ENCODE data around the gene SLC38A2. TPM values are rescaled to one million over a fixed set of nuclear protein-coding genes. Genes with fewer than 3 reads are reported as not detected.

SLC38A2 gene
- total RNA-seq, 1 experiment from 2014 or later: 381 TPM

DNA sequence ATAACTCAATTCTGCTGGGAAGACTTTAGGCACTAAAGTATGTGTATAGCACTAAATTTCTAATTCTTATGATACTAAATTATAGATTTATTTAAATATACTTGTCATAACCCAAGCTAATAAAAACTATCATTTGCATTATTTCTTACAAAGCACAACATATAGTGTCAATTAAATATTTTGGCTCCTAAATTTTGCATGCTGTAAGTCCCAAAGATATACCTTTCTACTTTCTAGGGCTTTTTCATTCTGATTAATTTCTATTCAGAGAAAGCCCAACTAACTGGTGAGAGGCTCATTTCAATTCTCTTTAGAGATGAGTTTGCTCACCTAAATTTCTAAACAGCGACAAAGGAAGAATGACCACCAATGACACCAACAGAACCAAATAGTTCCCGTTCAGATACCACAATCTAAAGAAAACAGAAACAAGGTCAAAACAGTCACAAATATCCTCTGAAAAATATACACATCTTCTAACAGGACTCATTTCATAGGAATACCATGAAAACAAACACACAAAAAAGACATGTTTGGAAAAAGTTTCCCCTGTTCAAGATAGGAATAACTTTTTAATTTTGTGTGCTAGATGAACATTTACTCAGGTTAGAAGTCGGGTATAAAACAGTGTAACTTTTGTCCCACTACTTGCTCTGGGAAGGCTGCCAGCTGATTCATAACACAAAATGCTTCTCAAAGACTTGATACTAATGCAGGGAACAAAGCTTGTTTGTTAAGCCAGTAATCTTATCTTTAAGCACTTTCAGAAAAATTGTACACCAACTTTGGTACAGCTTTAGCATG lies 7.6 kb downstream of the SLC38A2 start (continued):
- TF ChIP-seq, protein P1, sequence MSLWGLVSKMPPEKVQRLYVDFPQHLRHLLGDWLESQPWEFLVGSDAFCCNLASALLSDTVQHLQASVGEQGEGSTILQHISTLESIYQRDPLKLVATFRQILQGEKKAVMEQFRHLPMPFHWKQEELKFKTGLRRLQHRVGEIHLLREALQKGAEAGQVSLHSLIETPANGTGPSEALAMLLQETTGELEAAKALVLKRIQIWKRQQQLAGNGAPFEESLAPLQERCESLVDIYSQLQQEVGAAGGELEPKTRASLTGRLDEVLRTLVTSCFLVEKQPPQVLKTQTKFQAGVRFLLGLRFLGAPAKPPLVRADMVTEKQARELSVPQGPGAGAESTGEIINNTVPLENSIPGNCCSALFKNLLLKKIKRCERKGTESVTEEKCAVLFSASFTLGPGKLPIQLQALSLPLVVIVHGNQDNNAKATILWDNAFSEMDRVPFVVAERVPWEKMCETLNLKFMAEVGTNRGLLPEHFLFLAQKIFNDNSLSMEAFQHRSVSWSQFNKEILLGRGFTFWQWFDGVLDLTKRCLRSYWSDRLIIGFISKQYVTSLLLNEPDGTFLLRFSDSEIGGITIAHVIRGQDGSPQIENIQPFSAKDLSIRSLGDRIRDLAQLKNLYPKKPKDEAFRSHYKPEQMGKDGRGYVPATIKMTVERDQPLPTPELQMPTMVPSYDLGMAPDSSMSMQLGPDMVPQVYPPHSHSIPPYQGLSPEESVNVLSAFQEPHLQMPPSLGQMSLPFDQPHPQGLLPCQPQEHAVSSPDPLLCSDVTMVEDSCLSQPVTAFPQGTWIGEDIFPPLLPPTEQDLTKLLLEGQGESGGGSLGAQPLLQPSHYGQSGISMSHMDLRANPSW (CRISPR knock-in tag; conservative IDR thresholded peaks at IDR 0.05; ENCODE audit: low read depth): no peak
- TF ChIP-seq ZNF219 (CRISPR knock-in tag; IDR thresholded peaks at IDR 0.05; ENCODE audit: borderline replicate concordance): no peak
- TF ChIP-seq, protein P2, sequence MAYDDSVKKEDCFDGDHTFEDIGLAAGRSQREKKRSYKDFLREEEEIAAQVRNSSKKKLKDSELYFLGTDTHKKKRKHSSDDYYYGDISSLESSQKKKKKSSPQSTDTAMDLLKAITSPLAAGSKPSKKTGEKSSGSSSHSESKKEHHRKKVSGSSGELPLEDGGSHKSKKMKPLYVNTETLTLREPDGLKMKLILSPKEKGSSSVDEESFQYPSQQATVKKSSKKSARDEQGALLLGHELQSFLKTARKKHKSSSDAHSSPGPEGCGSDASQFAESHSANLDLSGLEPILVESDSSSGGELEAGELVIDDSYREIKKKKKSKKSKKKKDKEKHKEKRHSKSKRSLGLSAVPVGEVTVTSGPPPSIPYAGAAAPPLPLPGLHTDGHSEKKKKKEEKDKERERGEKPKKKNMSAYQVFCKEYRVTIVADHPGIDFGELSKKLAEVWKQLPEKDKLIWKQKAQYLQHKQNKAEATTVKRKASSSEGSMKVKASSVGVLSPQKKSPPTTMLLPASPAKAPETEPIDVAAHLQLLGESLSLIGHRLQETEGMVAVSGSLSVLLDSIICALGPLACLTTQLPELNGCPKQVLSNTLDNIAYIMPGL (CRISPR knock-in tag; IDR thresholded peaks at IDR 0.05): no peak; the same call in 1 of the 2 replicates
- TF ChIP-seq CREB1 (CRISPR knock-in tag; IDR thresholded peaks at IDR 0.05): no peak
- no peak for TF ChIP-seq GABPB1 (CRISPR knock-in tag; IDR thresholded peaks at IDR 0.05)
- TF ChIP-seq ESRRA (CRISPR knock-in tag; IDR thresholded peaks at IDR 0.05; ENCODE audit: borderline replicate concordance): no peak
- TF ChIP-seq PRRX2 (CRISPR knock-in tag; IDR thresholded peaks at IDR 0.05): no peak
- TF ChIP-seq, protein P3, sequence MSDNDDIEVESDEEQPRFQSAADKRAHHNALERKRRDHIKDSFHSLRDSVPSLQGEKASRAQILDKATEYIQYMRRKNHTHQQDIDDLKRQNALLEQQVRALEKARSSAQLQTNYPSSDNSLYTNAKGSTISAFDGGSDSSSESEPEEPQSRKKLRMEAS (CRISPR knock-in tag; IDR thresholded peaks at IDR 0.05): no peak
- no peak for TF ChIP-seq MYBL2 (CRISPR knock-in tag; IDR thresholded peaks at IDR 0.05)
- TF ChIP-seq IRF2 (CRISPR knock-in tag; IDR thresholded peaks at IDR 0.05; ENCODE audit: borderline replicate concordance, low read depth): no peak
- TF ChIP-seq ZBTB21 (CRISPR knock-in tag; IDR thresholded peaks at IDR 0.05; ENCODE audit: borderline replicate concordance): no peak
- TF ChIP-seq ZNF263 (CRISPR knock-in tag; IDR thresholded peaks at IDR 0.05; ENCODE audit: low read depth): no peak
- no peak for TF ChIP-seq KAT7 (CRISPR knock-in tag; IDR thresholded peaks at IDR 0.05; ENCODE audit: borderline replicate concordance)
- TF ChIP-seq, protein P4, sequence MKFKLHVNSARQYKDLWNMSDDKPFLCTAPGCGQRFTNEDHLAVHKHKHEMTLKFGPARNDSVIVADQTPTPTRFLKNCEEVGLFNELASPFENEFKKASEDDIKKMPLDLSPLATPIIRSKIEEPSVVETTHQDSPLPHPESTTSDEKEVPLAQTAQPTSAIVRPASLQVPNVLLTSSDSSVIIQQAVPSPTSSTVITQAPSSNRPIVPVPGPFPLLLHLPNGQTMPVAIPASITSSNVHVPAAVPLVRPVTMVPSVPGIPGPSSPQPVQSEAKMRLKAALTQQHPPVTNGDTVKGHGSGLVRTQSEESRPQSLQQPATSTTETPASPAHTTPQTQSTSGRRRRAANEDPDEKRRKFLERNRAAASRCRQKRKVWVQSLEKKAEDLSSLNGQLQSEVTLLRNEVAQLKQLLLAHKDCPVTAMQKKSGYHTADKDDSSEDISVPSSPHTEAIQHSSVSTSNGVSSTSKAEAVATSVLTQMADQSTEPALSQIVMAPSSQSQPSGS (CRISPR knock-in tag; IDR thresholded peaks at IDR 0.05; ENCODE audit: borderline replicate concordance, low read depth): no peak

DNA sequence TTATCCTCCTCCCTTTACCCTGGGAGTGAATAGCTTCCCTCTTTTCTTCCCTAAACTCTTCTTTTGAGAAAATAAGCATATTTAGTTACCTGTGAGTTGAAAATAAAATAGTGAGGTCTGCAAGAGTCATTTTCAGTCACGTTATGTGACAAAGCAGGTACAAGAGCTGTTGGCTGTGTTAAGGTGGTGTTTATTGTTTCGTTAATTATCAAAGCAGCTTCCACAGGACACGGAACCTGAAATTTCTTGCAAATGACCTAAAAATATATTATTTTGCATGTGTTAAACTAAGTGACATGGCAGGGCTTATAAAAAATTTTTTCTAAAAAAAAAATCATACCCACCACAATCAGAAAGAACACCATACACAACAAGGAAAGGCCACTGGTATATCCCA lies 8.3 kb downstream of the SLC38A2 start:
- no peak for TF ChIP-seq SP1 (CRISPR knock-in tag; conservative IDR thresholded peaks at IDR 0.05)
- no peak for TF ChIP-seq NFYB (CRISPR knock-in tag; conservative IDR thresholded peaks at IDR 0.05; ENCODE audit: low read depth)
- TF ChIP-seq ZNF138 (CRISPR knock-in tag; conservative IDR thresholded peaks at IDR 0.05): no peak
- no peak for TF ChIP-seq ZNF671 (CRISPR knock-in tag; IDR thresholded peaks at IDR 0.05)
- no peak for TF ChIP-seq ELF4 (CRISPR knock-in tag; IDR thresholded peaks at IDR 0.05; ENCODE audit: low read depth)
- no peak for TF ChIP-seq ZNF263 (CRISPR knock-in tag; IDR thresholded peaks at IDR 0.05; ENCODE audit: low read depth)
- TF ChIP-seq, protein P5, sequence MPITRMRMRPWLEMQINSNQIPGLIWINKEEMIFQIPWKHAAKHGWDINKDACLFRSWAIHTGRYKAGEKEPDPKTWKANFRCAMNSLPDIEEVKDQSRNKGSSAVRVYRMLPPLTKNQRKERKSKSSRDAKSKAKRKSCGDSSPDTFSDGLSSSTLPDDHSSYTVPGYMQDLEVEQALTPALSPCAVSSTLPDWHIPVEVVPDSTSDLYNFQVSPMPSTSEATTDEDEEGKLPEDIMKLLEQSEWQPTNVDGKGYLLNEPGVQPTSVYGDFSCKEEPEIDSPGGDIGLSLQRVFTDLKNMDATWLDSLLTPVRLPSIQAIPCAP (CRISPR knock-in tag; IDR thresholded peaks at IDR 0.05): no peak
- no peak for TF ChIP-seq TEAD1 (CRISPR knock-in tag; IDR thresholded peaks at IDR 0.05)
- TF ChIP-seq GABPB1 (CRISPR knock-in tag; IDR thresholded peaks at IDR 0.05): no peak
- ATAC-seq: no peak
- Mint-ChIP-seq H3K27ac (peak overlapping the region; percentile 80; the same call in 1 of the 2 replicates), H3K4me3 (no peak overlapping the region), H3K36me3 (peaks cover 95% of the 10 kb centered on the region), H3K27me3 (ENCODE audit: low read depth) (no peaks in the 10 kb centered on the region), H3K4me1 (peaks cover 58% of the 10 kb centered on the region), H3K9me3 (no peaks in the 10 kb centered on the region)
- DNase-seq (ENCODE audit: low spot score): no peak
- ChIA-PET POLR2A (no interaction called here), CTCF (no interaction called here)
